ENCODE data around the gene TM9SF2. TPM values are rescaled to one million over a fixed set of nuclear protein-coding genes. Genes with fewer than 3 reads are reported as not detected.

TM9SF2 gene
- total and polyA plus RNA-seq, 2 of the 4 experiments (the other 2 are of a cell fraction): 46.1 to 85.5 TPM

GRCh38 chr13:99553033-99553432 lies 51.8 kb downstream of the TM9SF2 start:
- dilution Hi-C loops (cut with HindIII; ENCODE audit: low sequenced_read_pairs, unreplicated experiment): no loop called here
- Histone ChIP-seq H3K9me3 (ENCODE audit: control insufficient read depth, insufficient read depth, low read length) (no peaks in the 10 kb centered on the region), H2AFZ (replicated peaks; ENCODE audit: low read length, poor library complexity) (no peak overlapping the region), H4K91ac (ENCODE audit: insufficient read depth, low read depth, low read length) (no peak overlapping the region), H3K79me1 (ENCODE audit: low read depth in 1 of 2, low read length in 2 of 2) (peaks cover 2 to 3% of the 10 kb centered on the region in 2 experiments; a peak in 1 of 4 replicates), H3K4me1 (ENCODE audit: control insufficient read depth, insufficient read depth, low read length) (no peaks in the 10 kb centered on the region), H3K9me1 (ENCODE audit: insufficient read depth, low read length) (0 out of 2 replicates have a peak, but pooled peaks cover 3% of the 10 kb centered on the region), H2BK120ac (ENCODE audit: low read depth, low read length) (no peak overlapping the region), H2BK15ac (ENCODE audit: low read depth, low read length) (no peak overlapping the region), H2BK20ac (ENCODE audit: low read depth, low read length) (no peak overlapping the region), H4K20me1 (ENCODE audit: insufficient read depth, low read length) (no peaks in the 10 kb centered on the region), H3K14ac (replicated peaks; ENCODE audit: low read depth, low read length) (no peak overlapping the region), H3K18ac (ENCODE audit: low read depth, low read length) (no peak overlapping the region), H3K4me3 (ENCODE audit: insufficient read depth, low read depth, low read length) (no peak overlapping the region), H4K5ac (ENCODE audit: low read depth, low read length) (no peak overlapping the region), H3K56ac (ENCODE audit: extremely low read depth, insufficient read depth, low read length) (no peak overlapping the region), H3K9ac (ENCODE audit: low read depth, low read length) (no peak overlapping the region), H3K36me3 (ENCODE audit: control insufficient read depth, insufficient read depth, low read length) (peaks cover 19% of the 10 kb centered on the region), H3K27me3 (ENCODE audit: control insufficient read depth, insufficient read depth, low read length) (no peaks in the 10 kb centered on the region), H3K27ac (ENCODE audit: insufficient read depth, low read length) (no peak overlapping the region), H2BK5ac (ENCODE audit: low read depth, low read length, poor library complexity, severe bottlenecking) (no peak overlapping the region), H3K23ac (ENCODE audit: low read depth, low read length) (no peak overlapping the region), H4K8ac (ENCODE audit: low read depth in 2 of 2, low read length in 2 of 2) (no peak overlapping the region), H2AK5ac (ENCODE audit: low read depth, low read length) (no peak overlapping the region), H3K4ac (ENCODE audit: low read depth, low read length) (no peak overlapping the region), H2AK9ac (replicated peaks; ENCODE audit: low read depth, low read length, poor library complexity) (no peak overlapping the region), H3K4me2 (ENCODE audit: low read depth, low read length) (no peak overlapping the region)
- TF ChIP-seq FOS (IDR thresholded peaks at IDR 0.05; ENCODE audit: low read depth, low read length): no peak
- TF ChIP-seq MAFK (IDR thresholded peaks at IDR 0.05; ENCODE audit: low read depth, low read length): no peak
- TF ChIP-seq SMC3 (IDR thresholded peaks at IDR 0.05; ENCODE audit: low read depth, low read length): no peak
- TF ChIP-seq, protein P1, sequence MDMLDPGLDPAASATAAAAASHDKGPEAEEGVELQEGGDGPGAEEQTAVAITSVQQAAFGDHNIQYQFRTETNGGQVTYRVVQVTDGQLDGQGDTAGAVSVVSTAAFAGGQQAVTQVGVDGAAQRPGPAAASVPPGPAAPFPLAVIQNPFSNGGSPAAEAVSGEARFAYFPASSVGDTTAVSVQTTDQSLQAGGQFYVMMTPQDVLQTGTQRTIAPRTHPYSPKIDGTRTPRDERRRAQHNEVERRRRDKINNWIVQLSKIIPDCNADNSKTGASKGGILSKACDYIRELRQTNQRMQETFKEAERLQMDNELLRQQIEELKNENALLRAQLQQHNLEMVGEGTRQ (IDR thresholded peaks at IDR 0.05; ENCODE audit: low read depth, low read length): no peak
- no peak for TF ChIP-seq RFX5 (IDR thresholded peaks at IDR 0.05; ENCODE audit: low read depth, low read length)
- no peak for TF ChIP-seq POLR2A (IDR thresholded peaks at IDR 0.05; ENCODE audit: low read depth, low read length)
- no peak for TF ChIP-seq CTCF (conservative IDR thresholded peaks at IDR 0.05; ENCODE audit: low read depth, low read length)
- ChIA-PET POLR2A (ENCODE audit: unreplicated experiment) (no interaction called here), CTCF (no interaction called here)
- in situ Hi-C loops (cut with MboI; ENCODE audit: low sequenced_read_pairs): no loop called here
- intact Hi-C loops (cut with micrococcal nuclease): no loop called here
- DNase-seq: no peak
- ATAC-seq (ENCODE audit: low read depth): no peak
- no CpG with 5 or more reads among the region's 5 CpGs for WGBS, 2 experiments (ENCODE audit: extremely low coverage in 2 of 2, insufficient read length in 1 of 2)
- no TSS peak for BruUV-seq (replicated peaks)
